SJCRH30 (cell line): ENCODE measurements around the gene TRMO. TPM values are rescaled to one million over a fixed set of nuclear protein-coding genes. Genes with fewer than 3 reads are reported as not detected.
A peak's percentile ranks its signal among the peaks of the same experiment; 100 is the strongest.

ENCODE experiments used
- DNase-seq, 2 experiments: peaks; one replicate each; pipeline ENCODE4 v3.0.0-alpha.2; 2015 to 2020
- H3K27ac ChIP-seq: fragments of 250-450 bp; sonication (Bioruptor Pico); 2 replicates; pipeline ENCODE4 v1.5.1; 2020; ENCODE audit warnings: mild to moderate bottlenecking, moderate library complexity
- H3K27me3 ChIP-seq: fragments of 250-450 bp; sonication (Bioruptor Pico); 2 replicates; pipeline ENCODE4 v1.5.1; 2020; ENCODE audit warnings: mild to moderate bottlenecking, moderate library complexity
- H3K36me3 ChIP-seq: fragments of 250-450 bp; sonication (Bioruptor Pico); 2 replicates; pipeline ENCODE4 v1.5.1; 2020; ENCODE audit warnings: mild to moderate bottlenecking, moderate library complexity
- H3K4me1 ChIP-seq: fragments of 250-450 bp; sonication (Bioruptor Pico); 2 replicates; pipeline ENCODE4 v1.5.1; 2020; ENCODE audit warnings: mild to moderate bottlenecking, moderate library complexity
- H3K4me3 ChIP-seq: fragments of 250-450 bp; sonication (Bioruptor Pico); 2 replicates; pipeline ENCODE4 v1.5.1; 2020; ENCODE audit warnings: mild to moderate bottlenecking, moderate library complexity
- H3K9me3 ChIP-seq: fragments of 250-450 bp; sonication (Bioruptor Pico); replicated peaks from 2 replicates; pipeline ENCODE4 v1.5.1; 2020; ENCODE audit warnings: mild to moderate bottlenecking, moderate library complexity
- total RNA-seq: library from RNA; depleted of rRNA; stranded (reverse); fragments of >200 nt; shearing (Covaris generic); gene quantifications from 2 replicates; pipeline ENCODE4 v1.2.3, GENCODE V29; 2014

TRMO gene
- total RNA-seq, 1 experiment from 2014 or later: 17.1 TPM

DNA sequence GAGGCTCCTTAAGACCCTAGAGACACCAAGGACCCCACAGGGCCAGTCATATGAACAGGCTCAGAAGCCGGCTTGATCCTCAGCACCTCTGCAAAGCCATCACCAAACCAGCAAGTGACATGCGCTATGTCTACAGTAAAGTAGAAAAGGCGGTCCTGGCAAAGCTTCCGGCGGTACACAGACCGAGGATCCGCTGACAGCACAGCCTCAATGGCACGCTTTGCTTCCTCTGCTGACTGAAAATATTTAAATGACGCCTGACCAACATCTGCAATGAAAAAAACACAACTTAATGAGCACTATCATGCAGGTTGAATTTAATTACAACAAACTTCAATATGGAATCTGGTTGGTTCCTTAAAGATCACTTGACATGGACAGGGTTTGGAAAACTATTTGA is 17.6 kb downstream of the TRMO start:
- Histone ChIP-seq H3K4me3 (no peak overlapping the region), H3K4me1 (no peaks in the 10 kb centered on the region), H3K27me3 (no peaks in the 10 kb centered on the region), H3K36me3 (peaks cover 9% of the 10 kb centered on the region), H3K9me3 (no peaks in the 10 kb centered on the region), H3K27ac (no peak overlapping the region)
- no peak for DNase-seq

DNA sequence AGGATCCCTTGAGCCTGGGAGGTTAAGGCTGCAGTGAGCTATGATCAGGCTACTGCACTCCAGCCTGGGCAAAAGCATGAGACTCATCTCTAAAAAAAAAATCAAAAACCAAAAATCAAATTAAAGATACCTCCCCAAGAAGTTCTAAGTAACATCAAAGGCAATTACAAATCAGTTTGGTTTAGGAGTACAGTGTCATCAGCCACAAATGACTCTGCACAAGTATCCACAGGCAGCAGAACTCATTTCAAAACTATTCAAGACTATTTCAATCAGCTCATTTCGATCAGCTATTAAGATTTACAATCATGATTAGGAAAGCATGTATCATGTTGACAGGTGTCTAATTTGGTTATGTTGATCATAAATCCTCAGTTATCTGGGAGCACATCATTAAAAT is 19.1 kb downstream of the TRMO start:
- H3K4me1 ChIP-seq: no peaks in the 10 kb centered on the region
- no peak overlapping the region for H3K27ac ChIP-seq
- H3K9me3 ChIP-seq: no peaks in the 10 kb centered on the region
- DNase-seq: no peak
- H3K36me3 ChIP-seq: peaks cover 3% of the 10 kb centered on the region; the same call in 1 of the 2 replicates
- H3K4me3 ChIP-seq: no peak overlapping the region
- H3K27me3 ChIP-seq: no peaks in the 10 kb centered on the region

- Histone ChIP-seq H3K27ac (no peak overlapping the region), H3K36me3 (peaks cover 3% of the 10 kb centered on the region; the same call in 1 of the 2 replicates), H3K4me3 (no peak overlapping the region), H3K4me1 (no peaks in the 10 kb centered on the region), H3K9me3 (no peaks in the 10 kb centered on the region), H3K27me3 (no peaks in the 10 kb centered on the region)
- peak; percentile 18 to 73 for DNase-seq
These were observed 21.3 kb downstream of the TRMO start for GRCh38 chr9:97900738-97901565.

- H3K9me3 ChIP-seq: no peaks in the 10 kb centered on the region
- H3K4me1 ChIP-seq: no peaks in the 10 kb centered on the region
- H3K27me3 ChIP-seq: no peaks in the 10 kb centered on the region
- H3K27ac ChIP-seq: no peak overlapping the region
- peaks cover 3% of the 10 kb centered on the region; the same call in 1 of the 2 replicates for H3K36me3 ChIP-seq
- DNase-seq: no peak
- no peak overlapping the region for H3K4me3 ChIP-seq
These were observed 22.1 kb downstream of the TRMO start for GRCh38 chr9:97900103-97900737.

GRCh38 chr9:97895695-97896332 is 26.5 kb downstream of the TRMO start:
- no peaks in the 10 kb centered on the region for H3K36me3 ChIP-seq
- no peak overlapping the region for H3K4me3 ChIP-seq
- H3K9me3 ChIP-seq: no peaks in the 10 kb centered on the region
- no peak overlapping the region for H3K27ac ChIP-seq
- H3K4me1 ChIP-seq: no peaks in the 10 kb centered on the region
- no peaks in the 10 kb centered on the region for H3K27me3 ChIP-seq
- peak in 1 of 2 experiments; percentile 19 for DNase-seq

GRCh38 chr9:97895211-97895610 is 27.1 kb downstream of the TRMO start:
- no peak for DNase-seq
- Histone ChIP-seq H3K27me3 (no peaks in the 10 kb centered on the region), H3K27ac (no peak overlapping the region), H3K36me3 (no peaks in the 10 kb centered on the region), H3K4me3 (no peak overlapping the region), H3K9me3 (no peaks in the 10 kb centered on the region), H3K4me1 (no peaks in the 10 kb centered on the region)

DNA sequence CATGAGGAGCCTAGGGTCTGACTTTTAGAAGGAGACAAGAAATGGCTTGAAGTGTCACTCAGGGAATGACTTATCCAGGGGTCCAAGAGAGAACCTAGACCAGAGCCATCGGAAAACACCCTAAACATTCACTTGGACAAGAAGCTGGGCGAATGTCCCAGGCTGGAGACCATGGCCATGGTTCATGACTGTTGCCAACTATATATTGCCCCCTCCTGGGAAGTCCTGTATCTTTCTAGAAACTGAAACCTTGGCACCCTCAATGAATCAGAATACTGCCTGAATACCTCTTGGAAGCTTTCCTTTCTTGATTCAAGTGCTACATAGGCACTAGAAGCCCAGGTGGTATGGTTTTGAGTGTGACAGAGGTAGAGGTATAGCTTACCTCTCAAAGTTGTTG is 29.9 kb downstream of the TRMO start:
- no peaks in the 10 kb centered on the region for H3K9me3 ChIP-seq
- no peak overlapping the region for H3K27ac ChIP-seq
- H3K27me3 ChIP-seq: peaks cover 3% of the 10 kb centered on the region; the same call in 1 of the 2 replicates
- H3K4me1 ChIP-seq: no peaks in the 10 kb centered on the region
- H3K36me3 ChIP-seq: no peaks in the 10 kb centered on the region
- DNase-seq: peak in 1 of 2 experiments; percentile 8
- no peak overlapping the region for H3K4me3 ChIP-seq

DNA sequence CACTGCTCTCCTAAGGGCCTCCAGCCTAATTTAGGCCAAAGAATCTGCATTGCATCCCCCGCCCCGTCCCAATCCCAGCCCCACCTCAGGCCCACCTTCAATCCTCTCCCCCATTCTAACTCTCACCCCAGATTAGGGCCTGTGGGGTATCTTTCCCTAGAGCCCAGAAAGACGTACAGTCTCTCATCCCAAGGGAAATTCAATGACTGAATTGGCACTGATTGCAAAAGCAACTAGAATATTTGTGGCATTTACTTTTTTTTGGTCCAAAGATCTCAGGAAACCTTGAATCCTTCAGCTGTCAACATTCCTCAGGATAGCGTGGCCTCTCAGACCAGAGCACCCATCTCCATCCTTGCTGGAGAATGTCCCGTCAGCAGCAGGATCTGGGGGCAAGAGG is 30.6 kb downstream of the TRMO start:
- no peak for DNase-seq
- Histone ChIP-seq H3K27me3 (peaks cover 3% of the 10 kb centered on the region; the same call in 1 of the 2 replicates), H3K27ac (no peak overlapping the region), H3K4me3 (no peak overlapping the region), H3K9me3 (no peaks in the 10 kb centered on the region), H3K36me3 (no peaks in the 10 kb centered on the region), H3K4me1 (no peaks in the 10 kb centered on the region)

DNA sequence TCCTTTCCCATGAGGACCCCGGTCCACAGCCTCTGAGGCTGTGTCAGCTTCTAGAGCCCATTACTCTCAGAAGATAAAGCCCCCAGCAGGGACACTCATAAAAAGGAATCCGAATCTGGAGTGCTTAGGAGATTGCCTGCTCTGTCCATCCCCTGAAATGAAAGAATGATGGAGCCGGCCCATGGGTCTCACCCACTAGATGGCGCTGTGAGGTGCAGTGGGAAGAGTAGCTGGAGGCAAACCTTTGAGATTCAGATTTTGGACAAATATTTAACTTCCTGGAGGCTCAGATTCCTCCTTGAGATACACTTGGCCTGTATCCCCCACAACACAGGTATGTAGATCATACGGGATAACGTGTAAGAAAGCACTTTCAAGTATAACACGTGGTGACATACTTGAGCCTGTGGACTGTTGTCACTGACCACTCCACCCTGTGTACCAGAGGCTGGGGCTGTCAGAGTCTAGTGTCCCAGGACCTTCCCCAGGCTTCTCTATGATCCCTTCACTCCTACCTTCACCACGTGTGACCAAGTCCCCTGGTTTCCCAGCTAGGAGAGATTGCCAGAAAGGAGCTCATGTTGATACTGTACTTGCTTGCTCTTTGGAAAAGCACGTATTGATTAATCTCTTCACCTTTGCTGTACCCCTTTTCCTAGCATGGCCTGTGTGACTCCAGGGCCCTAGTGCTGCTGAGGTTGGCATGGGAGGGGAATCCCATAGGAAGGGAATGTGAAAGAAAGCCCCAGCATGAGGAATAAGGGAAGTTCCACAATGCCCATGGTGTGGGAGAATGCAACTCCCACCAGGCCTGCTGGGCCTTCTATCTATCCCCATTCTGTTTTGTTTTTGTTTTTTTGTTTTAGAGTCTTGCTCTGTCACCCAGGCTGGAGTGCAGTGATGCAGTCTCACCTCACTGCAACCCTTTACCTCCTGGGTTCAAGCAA is 32.1 kb downstream of the TRMO start:
- Histone ChIP-seq H3K27me3 (peaks cover 3% of the 10 kb centered on the region), H3K4me3 (no peak overlapping the region), H3K36me3 (no peaks in the 10 kb centered on the region), H3K27ac (no peak overlapping the region), H3K9me3 (no peaks in the 10 kb centered on the region), H3K4me1 (no peaks in the 10 kb centered on the region)
- peak; percentile 24 to 63 for DNase-seq

GRCh38 chr9:97880336-97880735 is 42.0 kb downstream of the TRMO start:
- Histone ChIP-seq H3K9me3 (no peaks in the 10 kb centered on the region), H3K4me3 (no peak overlapping the region), H3K27ac (no peak overlapping the region), H3K4me1 (no peaks in the 10 kb centered on the region; the same call in 1 of the 2 replicates), H3K27me3 (peaks cover 2% of the 10 kb centered on the region), H3K36me3 (no peaks in the 10 kb centered on the region)
- DNase-seq: no peak

- H3K27ac ChIP-seq: no peak overlapping the region
- no peaks in the 10 kb centered on the region for H3K36me3 ChIP-seq
- no peak for DNase-seq
These were observed 46.2 kb downstream of the TRMO start for GRCh38 chr9:97876061-97876460.

DNA sequence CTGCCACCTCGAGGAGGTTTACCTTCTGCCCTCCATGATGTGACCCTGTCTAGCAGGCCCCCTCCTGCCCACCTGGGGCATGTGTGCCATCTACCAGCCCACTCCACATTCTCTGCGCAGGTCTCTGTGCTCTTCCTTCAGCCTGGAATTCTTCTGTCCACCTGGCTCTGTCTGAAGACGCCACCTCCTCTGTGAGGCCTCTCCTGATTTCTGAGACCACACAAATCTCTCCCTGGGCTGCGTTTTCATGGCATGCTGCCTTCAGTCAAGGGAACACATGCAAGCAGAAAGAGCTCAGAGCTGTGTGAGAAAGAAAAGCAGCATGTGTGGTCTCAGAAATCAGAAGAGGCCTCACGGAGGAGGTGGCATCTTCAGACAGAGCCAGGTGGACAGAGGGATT is 47.2 kb downstream of the TRMO start:
- Histone ChIP-seq H3K36me3 (no peaks in the 10 kb centered on the region), H3K4me3 (no peak overlapping the region), H3K27me3 (peaks cover 2% of the 10 kb centered on the region; the same call in 1 of the 2 replicates), H3K4me1 (no peaks in the 10 kb centered on the region; the same call in 1 of the 2 replicates), H3K9me3 (no peaks in the 10 kb centered on the region), H3K27ac (no peak overlapping the region)
- no peak for DNase-seq

More at GRCh38 chr9:97876061-97876460, 46.2 kb downstream of the TRMO start:
- H3K4me3 ChIP-seq: no peak overlapping the region
- H3K4me1 ChIP-seq: no peaks in the 10 kb centered on the region; the same call in 1 of the 2 replicates
- H3K27me3 ChIP-seq: peaks cover 2% of the 10 kb centered on the region; the same call in 1 of the 2 replicates
- no peaks in the 10 kb centered on the region for H3K9me3 ChIP-seq

GRCh38 chr9:97874624-97875023 is 47.7 kb downstream of the TRMO start:
- Histone ChIP-seq H3K4me1 (no peaks in the 10 kb centered on the region; the same call in 1 of the 2 replicates), H3K9me3 (no peaks in the 10 kb centered on the region), H3K36me3 (no peaks in the 10 kb centered on the region), H3K27ac (no peak overlapping the region), H3K4me3 (no peak overlapping the region), H3K27me3 (peaks cover 2% of the 10 kb centered on the region; the same call in 1 of the 2 replicates)
- no peak for DNase-seq

DNA sequence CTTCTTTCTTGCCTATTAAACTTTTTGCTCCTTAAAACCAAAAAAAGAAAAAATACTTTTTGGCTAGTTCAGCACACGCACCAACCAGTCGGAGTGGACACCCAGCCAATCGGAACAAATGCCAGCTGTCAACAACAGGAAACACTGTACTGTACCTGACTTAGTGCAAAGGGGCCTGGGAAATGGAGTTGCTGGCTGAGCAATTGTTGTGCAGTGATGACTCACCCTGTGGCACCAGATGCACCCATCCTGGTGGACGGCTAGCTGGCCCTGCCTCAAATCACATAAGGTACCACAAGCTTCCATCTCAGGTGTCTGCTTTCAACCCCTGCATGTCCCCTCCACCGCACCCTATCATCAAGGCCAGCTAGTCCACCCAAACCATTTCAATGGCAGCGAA is 48.4 kb downstream of the TRMO start:
- H3K4me1 ChIP-seq: no peaks in the 10 kb centered on the region; the same call in 1 of the 2 replicates
- no peaks in the 10 kb centered on the region for H3K36me3 ChIP-seq
- H3K4me3 ChIP-seq: no peak overlapping the region
- H3K27me3 ChIP-seq: peaks cover 2% of the 10 kb centered on the region; the same call in 1 of the 2 replicates
- H3K9me3 ChIP-seq: no peaks in the 10 kb centered on the region
- H3K27ac ChIP-seq: no peak overlapping the region
- DNase-seq: peak in 1 of 2 experiments; percentile 21
